DND-41 (cell line): ENCODE measurements around the gene GRID2.

Experiments used
- ATAC-seq: fragments of 200-7000 bp; cut with Tn5 transposase; 3 replicates; pipeline ENCODE4 v1.9.1; 2021; ENCODE audit warnings: low read depth; ENCODE audit not compliant: insufficient read depth
- DNase-seq: peaks from one replicate; pipeline ENCODE4 v3.0.0-alpha.2; 2020
- H2AFZ ChIP-seq: 2 replicates; pipeline ENCODE4 v1.6.0; 2012; ENCODE audit warnings: low read depth, low read length
- H3K27ac ChIP-seq: 2 replicates; pipeline ENCODE4 v1.5.1; 2012; ENCODE audit warnings: low read length, inconsistent platforms
- H3K27me3 ChIP-seq: fragments of 200-600 bp; sonication (generic); 2 replicates; pipeline ENCODE4 v1.6.0; 2012; ENCODE audit warnings: low read length, mild to moderate bottlenecking, inconsistent platforms; ENCODE audit not compliant: insufficient read depth, poor library complexity
- H3K36me3 ChIP-seq: 2 replicates; pipeline ENCODE4 v1.5.1; 2012; ENCODE audit warnings: low read length, inconsistent platforms; ENCODE audit not compliant: insufficient read depth
- H3K4me1 ChIP-seq: 2 replicates; pipeline ENCODE4 v1.5.1; 2012; ENCODE audit warnings: mild to moderate bottlenecking, low read length; ENCODE audit not compliant: insufficient read depth
- H3K4me2 ChIP-seq: 2 replicates; pipeline ENCODE4 v1.6.0; 2012; ENCODE audit warnings: mild to moderate bottlenecking, moderate library complexity, low read length, inconsistent platforms; ENCODE audit not compliant: insufficient read depth
- H3K4me3 ChIP-seq, 2 experiments: fragments of 200-600 bp in 1 of 2; shearing (Covaris generic) in 1 of 2; 2 replicates each; pipeline ENCODE4 v1.5.1; 2012 to 2016; ENCODE audit warnings: inconsistent platforms in 2 of 2, low read length in 2 of 2, mild to moderate bottlenecking in 2 of 2, low read depth in 1 of 2, moderate library complexity in 1 of 2
- H3K79me2 ChIP-seq: 2 replicates; pipeline ENCODE4 v1.6.0; 2012; ENCODE audit warnings: low read length, inconsistent platforms; ENCODE audit not compliant: insufficient read depth
- H3K9ac ChIP-seq: 2 replicates; pipeline ENCODE4 v1.6.0; 2012; ENCODE audit warnings: low read depth, mild to moderate bottlenecking, inconsistent platforms, low read length, moderate library complexity
- H3K9me3 ChIP-seq: 2 replicates; pipeline ENCODE4 v1.5.1; 2012; ENCODE audit warnings: low read length, moderate library complexity, mild to moderate bottlenecking, inconsistent platforms; ENCODE audit not compliant: insufficient read depth, severe bottlenecking
- H4K20me1 ChIP-seq: 2 replicates; pipeline ENCODE4 v1.6.0; 2012; ENCODE audit warnings: low read length; ENCODE audit not compliant: insufficient read depth
- EZH2 ChIP-seq: IDR thresholded peaks from 3 replicates; pipeline ENCODE4 v1.6.1; 2012; ENCODE audit warnings: borderline replicate concordance, low read depth, mild to moderate bottlenecking, moderate library complexity, low read length, inconsistent platforms; ENCODE audit not compliant: severe bottlenecking
- TF ChIP-seq, protein P1 (sequence below): IDR thresholded peaks from 2 replicates; pipeline ENCODE4 v1.5.1; 2012; ENCODE audit warnings: borderline replicate concordance, low read length, moderate library complexity, mild to moderate bottlenecking; ENCODE audit not compliant: poor library complexity, severe bottlenecking; ENCODE audit errors: extremely low read depth

The GRID2 gene

DNA sequence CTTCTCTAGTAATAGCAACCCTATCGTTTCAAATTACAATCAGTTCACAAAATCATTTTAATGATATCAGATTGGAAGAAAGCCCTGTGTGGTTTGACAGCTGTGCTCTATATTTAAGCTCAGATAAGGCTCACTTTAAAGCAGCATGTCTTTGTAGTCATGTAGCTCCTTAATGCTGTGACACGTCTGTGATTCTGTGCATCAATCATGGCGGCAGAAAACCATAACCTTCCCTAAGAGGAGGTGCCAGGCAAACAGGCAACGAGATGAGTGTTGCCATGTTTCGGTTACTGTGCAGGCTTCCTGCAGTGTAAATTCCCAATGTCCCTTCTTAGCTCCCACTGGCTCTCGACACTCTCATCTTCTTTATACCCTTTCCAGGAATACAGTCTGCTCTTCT, 212.7 kb downstream of the GRID2 start:
- H3K36me3 ChIP-seq: no peaks in the 10 kb centered on the region
- no peaks in the 10 kb centered on the region for H3K79me2 ChIP-seq
- no peak overlapping the region for H3K4me2 ChIP-seq
- H4K20me1 ChIP-seq: no peaks in the 10 kb centered on the region
- H3K4me1 ChIP-seq: no peaks in the 10 kb centered on the region
- TF ChIP-seq EZH2: no peak
- TF ChIP-seq, protein P1, sequence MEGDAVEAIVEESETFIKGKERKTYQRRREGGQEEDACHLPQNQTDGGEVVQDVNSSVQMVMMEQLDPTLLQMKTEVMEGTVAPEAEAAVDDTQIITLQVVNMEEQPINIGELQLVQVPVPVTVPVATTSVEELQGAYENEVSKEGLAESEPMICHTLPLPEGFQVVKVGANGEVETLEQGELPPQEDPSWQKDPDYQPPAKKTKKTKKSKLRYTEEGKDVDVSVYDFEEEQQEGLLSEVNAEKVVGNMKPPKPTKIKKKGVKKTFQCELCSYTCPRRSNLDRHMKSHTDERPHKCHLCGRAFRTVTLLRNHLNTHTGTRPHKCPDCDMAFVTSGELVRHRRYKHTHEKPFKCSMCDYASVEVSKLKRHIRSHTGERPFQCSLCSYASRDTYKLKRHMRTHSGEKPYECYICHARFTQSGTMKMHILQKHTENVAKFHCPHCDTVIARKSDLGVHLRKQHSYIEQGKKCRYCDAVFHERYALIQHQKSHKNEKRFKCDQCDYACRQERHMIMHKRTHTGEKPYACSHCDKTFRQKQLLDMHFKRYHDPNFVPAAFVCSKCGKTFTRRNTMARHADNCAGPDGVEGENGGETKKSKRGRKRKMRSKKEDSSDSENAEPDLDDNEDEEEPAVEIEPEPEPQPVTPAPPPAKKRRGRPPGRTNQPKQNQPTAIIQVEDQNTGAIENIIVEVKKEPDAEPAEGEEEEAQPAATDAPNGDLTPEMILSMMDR: no peak
- no peak overlapping the region for H3K4me3 ChIP-seq
- no peak for ATAC-seq
- H3K27me3 ChIP-seq: no peaks in the 10 kb centered on the region
- no peak for DNase-seq
- no peaks in the 10 kb centered on the region for H3K9me3 ChIP-seq
- no peak overlapping the region for H3K9ac ChIP-seq
- H3K27ac ChIP-seq: no peak overlapping the region
- H2AFZ ChIP-seq: no peak overlapping the region

DNA sequence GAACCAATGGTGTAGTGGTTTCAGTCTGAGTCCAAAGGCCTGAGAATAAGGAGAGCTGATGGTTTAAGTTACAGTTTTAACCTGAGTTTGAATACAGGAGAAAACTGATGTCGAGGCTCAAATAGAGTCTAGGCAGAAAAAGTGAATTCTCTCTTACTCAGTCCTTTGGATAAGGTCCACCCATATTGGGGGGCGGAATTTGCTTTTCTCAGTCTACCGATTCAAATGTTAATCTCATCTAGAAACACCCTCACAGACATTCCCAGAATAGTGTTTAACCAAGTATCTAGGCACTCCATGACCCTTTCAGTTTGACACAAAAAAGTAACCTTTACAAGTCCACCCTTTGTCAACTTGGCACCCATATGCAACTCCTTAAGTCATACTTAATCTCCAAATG, 216.0 kb downstream of the GRID2 start:
- H3K9ac ChIP-seq: no peak overlapping the region

GRCh38 chr4:92520563-92520962, 216.8 kb downstream of the GRID2 start:
- Histone ChIP-seq H3K4me1 (no peaks in the 10 kb centered on the region), H3K27ac (no peak overlapping the region), H3K9ac (no peak overlapping the region), H2AFZ (no peak overlapping the region), H3K79me2 (no peaks in the 10 kb centered on the region), H3K9me3 (no peaks in the 10 kb centered on the region), H3K4me2 (no peak overlapping the region), H4K20me1 (no peaks in the 10 kb centered on the region), H3K27me3 (no peaks in the 10 kb centered on the region), H3K36me3 (no peaks in the 10 kb centered on the region), H3K4me3 (no peak overlapping the region)
- DNase-seq (no peak), ATAC-seq (no peak)
- no peak for TF ChIP-seq EZH2
- TF ChIP-seq, protein P1: no peak

More for the DNA sequence above, 216.0 kb downstream of the GRID2 start:
- DNase-seq (no peak), ATAC-seq (no peak)
- Histone ChIP-seq H3K27me3 (no peaks in the 10 kb centered on the region), H2AFZ (no peak overlapping the region), H3K27ac (no peak overlapping the region), H3K4me2 (no peak overlapping the region), H3K4me3 (no peak overlapping the region), H3K9me3 (no peaks in the 10 kb centered on the region), H3K4me1 (no peaks in the 10 kb centered on the region), H3K79me2 (no peaks in the 10 kb centered on the region), H3K36me3 (no peaks in the 10 kb centered on the region), H4K20me1 (no peaks in the 10 kb centered on the region)
- TF ChIP-seq EZH2: no peak
- TF ChIP-seq, protein P1: no peak

- H3K4me2 ChIP-seq: no peak overlapping the region
- H3K79me2 ChIP-seq: no peaks in the 10 kb centered on the region
- H3K9me3 ChIP-seq: no peaks in the 10 kb centered on the region
- TF ChIP-seq, protein P1: no peak
- TF ChIP-seq EZH2: no peak
- H3K36me3 ChIP-seq: no peaks in the 10 kb centered on the region
- no peak overlapping the region for H2AFZ ChIP-seq
- no peak for ATAC-seq
- DNase-seq: no peak
- no peak overlapping the region for H3K9ac ChIP-seq
- no peaks in the 10 kb centered on the region for H3K4me1 ChIP-seq
- H3K27me3 ChIP-seq: no peaks in the 10 kb centered on the region
- no peak overlapping the region for H3K4me3 ChIP-seq
- H3K27ac ChIP-seq: no peak overlapping the region
- H4K20me1 ChIP-seq: no peaks in the 10 kb centered on the region
These were observed 218.2 kb downstream of the GRID2 start for GRCh38 chr4:92521941-92522340.
